ENCODE results near the gene KIF1B. TPM values are rescaled to one million over a fixed set of nuclear protein-coding genes. Genes with fewer than 3 reads are reported as not detected.

KIF1B gene
- total RNA-seq, 1 experiment from 2014 or later, result 57.7 TPM

- Histone ChIP-seq H4K20me1 (ENCODE audit: control insufficient read depth, insufficient read depth, insufficient read length) (no peaks in the 10 kb centered on the region), H3K18ac (ENCODE audit: insufficient read length, low read depth, low read length) (no peak overlapping the region), H2BK12ac (ENCODE audit: insufficient read length, low read depth, low read length) (no peak overlapping the region), H2BK120ac (ENCODE audit: low read depth, low read length, poor library complexity, severe bottlenecking) (no peak overlapping the region), H4K91ac (ENCODE audit: insufficient read length, low read depth, low read length) (no peak overlapping the region), H3K4ac (ENCODE audit: low read depth, low read length) (no peak overlapping the region), H2BK20ac (ENCODE audit: low read depth, low read length, poor library complexity, severe bottlenecking) (no peak overlapping the region), H3K4me2 (ENCODE audit: insufficient read depth, insufficient read length, low read length) (no peak overlapping the region), H4K5ac (ENCODE audit: insufficient read length, low read depth, low read length) (no peak overlapping the region), H3K56ac (ENCODE audit: insufficient read length, low read depth, low read length) (no peak overlapping the region), H2BK15ac (ENCODE audit: low read depth, low read length) (no peak overlapping the region), H3K9me3 (ENCODE audit: control insufficient read depth, low read depth, low read length) (no peaks in the 10 kb centered on the region), H3K14ac (ENCODE audit: insufficient read depth, low read length) (no peak overlapping the region), H3K4me1 (ENCODE audit: insufficient read depth, low read length) (no peaks in the 10 kb centered on the region), H3K23me2 (ENCODE audit: insufficient read length, low read depth, low read length, poor library complexity, severe bottlenecking) (no peaks in the 10 kb centered on the region), H3K27ac (ENCODE audit: insufficient read length, low read depth, low read length) (no peak overlapping the region), H4K8ac (replicated peaks; ENCODE audit: insufficient read length, low read depth, low read length) (no peak overlapping the region), H3K23ac (ENCODE audit: insufficient read length, low read depth, low read length) (no peak overlapping the region), H2AK5ac (ENCODE audit: insufficient read length, low read length) (no peak overlapping the region), H3K9ac (ENCODE audit: extremely low read depth, insufficient read length, low read length) (no peak overlapping the region), H2AFZ (ENCODE audit: low read length) (no peak overlapping the region), H3K27me3 (ENCODE audit: insufficient read depth, low read length) (no peaks in the 10 kb centered on the region), H3K79me1 (ENCODE audit: insufficient read depth, low read depth, low read length, poor library complexity, severe bottlenecking) (peaks cover 3% of the 10 kb centered on the region), H3T11ph (ENCODE audit: low read length) (no peak overlapping the region), H2BK5ac (ENCODE audit: insufficient read length, low read length) (no peak overlapping the region), H3K79me2 (ENCODE audit: insufficient read depth, low read length) (no peaks in the 10 kb centered on the region)
- TF ChIP-seq CTCF (conservative IDR thresholded peaks at IDR 0.05), result no peak
- no CpG with 5 or more reads among the region's 11 CpGs for WGBS (ENCODE audit: extremely low coverage, insufficient read length, low lambda C conversion rate)
- Mint-ChIP-seq H3K4me3 (no peak overlapping the region), H3K9me3 (no peaks in the 10 kb centered on the region), H3K4me1 (peaks cover 10 to 12% of the 10 kb centered on the region in 2 experiments), H3K36me3 (ENCODE audit: insufficient read depth in 1 of 3, low read depth in 3 of 3) (peaks cover 7 to 43% (median 29%) of the 10 kb centered on the region in 3 experiments; a peak in 6 of 7 replicates), H3K27me3 (ENCODE audit: low read depth) (no peaks in the 10 kb centered on the region), H3K27ac (peak overlapping the region; percentile 41 to 76 (median 43); a peak in 3 of 7 replicates)
- DNase-seq, result no peak
Observed at GRCh38 chr1:10304295-10304694, 93.9 kb downstream of the KIF1B start.
